ENCODE results near the gene BBOX1. TPM values are rescaled to one million over a fixed set of nuclear protein-coding genes. Genes with fewer than 3 reads are reported as not detected.

Gene BBOX1
- total and polyA plus RNA-seq, 2 of the 4 experiments (the other 2 are of a cell fraction) = not detected

DNA sequence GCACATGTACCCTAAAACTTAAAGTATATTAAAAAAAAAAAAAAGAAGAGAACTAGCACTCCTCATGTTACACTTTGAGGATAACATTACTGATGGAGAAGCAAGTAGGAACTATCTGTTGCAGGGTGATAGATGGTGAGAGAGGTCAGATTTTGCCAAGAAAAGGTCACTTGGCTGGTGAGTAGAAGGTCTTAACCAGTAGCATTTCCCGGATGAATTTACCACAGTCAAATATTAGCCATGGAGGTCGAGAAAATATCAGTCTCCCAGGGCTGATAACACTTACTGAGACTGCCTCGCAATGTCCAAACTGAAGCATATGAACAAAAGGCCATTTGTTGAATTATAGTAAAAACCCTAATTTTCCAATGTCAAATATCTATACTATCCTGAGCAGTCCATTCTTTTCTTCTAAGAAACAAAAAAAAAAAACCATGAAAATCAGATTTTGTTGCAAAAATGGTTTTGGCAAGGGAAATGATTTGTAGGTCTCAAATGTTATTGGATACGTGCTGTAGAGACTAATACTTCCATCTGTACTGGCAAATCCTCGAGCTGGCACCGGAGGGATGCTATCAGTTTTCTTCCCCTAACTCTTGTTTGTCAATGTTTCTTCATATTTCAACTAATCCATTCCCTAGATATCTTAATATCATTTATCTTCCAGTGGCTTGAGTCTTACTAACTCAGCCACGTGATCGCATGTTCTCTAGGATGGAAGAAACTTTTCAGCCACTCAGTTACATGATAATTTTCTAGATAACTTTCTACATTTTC lies 14.5 kb upstream of the BBOX1 start:
- Histone ChIP-seq H3K79me1 (ENCODE audit: low read depth in 1 of 2, low read length in 2 of 2) (no peaks in the 10 kb centered on the region), H3K27ac (ENCODE audit: insufficient read depth, low read length) (no peak overlapping the region), H3K23ac (ENCODE audit: low read depth, low read length) (no peak overlapping the region), H3K4ac (ENCODE audit: low read depth, low read length) (no peak overlapping the region), H4K91ac (ENCODE audit: insufficient read depth, low read depth, low read length) (no peak overlapping the region), H3K14ac (replicated peaks; ENCODE audit: low read depth, low read length) (no peak overlapping the region), H3K4me1 (ENCODE audit: control insufficient read depth, insufficient read depth, low read length) (no peaks in the 10 kb centered on the region), H4K20me1 (ENCODE audit: insufficient read depth, low read length) (no peaks in the 10 kb centered on the region), H3K9me1 (ENCODE audit: insufficient read depth, low read length) (no peaks in the 10 kb centered on the region), H3K4me3 (ENCODE audit: insufficient read depth, low read depth, low read length) (no peak overlapping the region), H2AK5ac (ENCODE audit: low read depth, low read length) (no peak overlapping the region), H3K18ac (ENCODE audit: low read depth, low read length) (no peak overlapping the region), H2AFZ (replicated peaks; ENCODE audit: low read length, poor library complexity) (no peak overlapping the region), H3K36me3 (ENCODE audit: control insufficient read depth, insufficient read depth, low read length) (no peaks in the 10 kb centered on the region), H4K8ac (ENCODE audit: low read depth in 2 of 2, low read length in 2 of 2) (no peak overlapping the region), H3K27me3 (ENCODE audit: control insufficient read depth, insufficient read depth, low read length) (no peaks in the 10 kb centered on the region), H2AK9ac (replicated peaks; ENCODE audit: low read depth, low read length, poor library complexity) (no peak overlapping the region), H3K9me3 (ENCODE audit: control insufficient read depth, insufficient read depth, low read length) (no peaks in the 10 kb centered on the region), H3K56ac (ENCODE audit: extremely low read depth, insufficient read depth, low read length) (no peak overlapping the region), H3K9ac (ENCODE audit: low read depth, low read length) (no peak overlapping the region), H4K5ac (ENCODE audit: low read depth, low read length) (no peak overlapping the region), H2BK120ac (ENCODE audit: low read depth, low read length) (no peak overlapping the region), H2BK15ac (ENCODE audit: low read depth, low read length) (no peak overlapping the region), H2BK5ac (ENCODE audit: low read depth, low read length, poor library complexity, severe bottlenecking) (no peak overlapping the region), H3K4me2 (ENCODE audit: low read depth, low read length) (no peak overlapping the region), H2BK20ac (ENCODE audit: low read depth, low read length) (no peak overlapping the region)
- no TSS peak for BruUV-seq (replicated peaks)
- DNase-seq = no peak
- TF ChIP-seq, protein P1, sequence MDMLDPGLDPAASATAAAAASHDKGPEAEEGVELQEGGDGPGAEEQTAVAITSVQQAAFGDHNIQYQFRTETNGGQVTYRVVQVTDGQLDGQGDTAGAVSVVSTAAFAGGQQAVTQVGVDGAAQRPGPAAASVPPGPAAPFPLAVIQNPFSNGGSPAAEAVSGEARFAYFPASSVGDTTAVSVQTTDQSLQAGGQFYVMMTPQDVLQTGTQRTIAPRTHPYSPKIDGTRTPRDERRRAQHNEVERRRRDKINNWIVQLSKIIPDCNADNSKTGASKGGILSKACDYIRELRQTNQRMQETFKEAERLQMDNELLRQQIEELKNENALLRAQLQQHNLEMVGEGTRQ (IDR thresholded peaks at IDR 0.05; ENCODE audit: low read depth, low read length) = no peak
- TF ChIP-seq MAFK (IDR thresholded peaks at IDR 0.05; ENCODE audit: low read depth, low read length) = no peak
- TF ChIP-seq POLR2A (IDR thresholded peaks at IDR 0.05; ENCODE audit: low read depth, low read length) = no peak
- TF ChIP-seq RFX5 (IDR thresholded peaks at IDR 0.05; ENCODE audit: low read depth, low read length) = no peak
- no peak for TF ChIP-seq SMC3 (IDR thresholded peaks at IDR 0.05; ENCODE audit: low read depth, low read length)
- ChIA-PET CTCF (no interaction called here), POLR2A (ENCODE audit: unreplicated experiment) (no interaction called here)
- intact Hi-C loops (cut with micrococcal nuclease) (no loop called here), in situ Hi-C loops (cut with MboI; ENCODE audit: low sequenced_read_pairs) (no loop called here), dilution Hi-C loops (cut with HindIII; ENCODE audit: low sequenced_read_pairs, unreplicated experiment) (no loop called here)
- no peak for ATAC-seq (ENCODE audit: low read depth)
- WGBS, 2 experiments (ENCODE audit: extremely low coverage in 2 of 2, insufficient read length in 1 of 2) = no CpG with 5 or more reads among the region's 8 CpGs

Data from IMR-90 (cell line).